H54 (cell line): ENCODE results near the gene APPL2.

Source experiments
- DNase-seq: peaks from one replicate; pipeline ENCODE4 v3.0.0; 2011; ENCODE audit warnings: low spot score, mixed read lengths; ENCODE audit not compliant: insufficient read length
- FAIRE-seq: peaks from 3 replicates; lab custom pipeline; 2011; peaks lifted over from hg19 to GRCh38; lab: Jason Lieb, UNC
- POLR2A ChIP-seq: IDR thresholded peaks from 2 replicates; pipeline ENCODE4 v1.6.1; 2011; ENCODE audit warnings: low read depth, mild to moderate bottlenecking, low read length

Gene APPL2

DNA sequence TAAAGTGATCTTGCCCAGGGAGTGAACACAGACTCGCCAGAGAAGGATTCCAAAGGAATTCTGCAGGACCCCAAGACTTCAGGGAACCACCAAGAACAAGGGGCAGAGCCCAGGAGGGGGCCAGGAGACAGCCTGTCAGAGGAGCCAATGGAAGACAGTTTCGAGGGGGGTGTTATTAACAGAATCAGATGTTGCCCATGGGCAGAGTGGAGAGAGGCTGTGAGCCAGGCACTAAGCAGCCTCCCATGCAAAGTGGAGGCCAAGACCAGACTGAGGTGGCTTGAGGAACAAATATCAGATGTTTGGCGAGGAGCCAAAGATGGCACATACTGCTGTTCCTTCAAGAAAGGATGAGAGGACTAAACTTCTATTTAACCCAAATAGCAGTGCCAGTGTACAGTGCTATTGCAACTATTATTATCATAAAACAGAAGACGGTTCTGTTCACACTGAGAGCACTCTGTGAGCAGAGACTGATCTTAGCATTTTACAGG is 12.6 kb downstream of the APPL2 start:
- no peak for TF ChIP-seq POLR2A
- DNase-seq = no peak
- FAIRE-seq = no peak

DNA sequence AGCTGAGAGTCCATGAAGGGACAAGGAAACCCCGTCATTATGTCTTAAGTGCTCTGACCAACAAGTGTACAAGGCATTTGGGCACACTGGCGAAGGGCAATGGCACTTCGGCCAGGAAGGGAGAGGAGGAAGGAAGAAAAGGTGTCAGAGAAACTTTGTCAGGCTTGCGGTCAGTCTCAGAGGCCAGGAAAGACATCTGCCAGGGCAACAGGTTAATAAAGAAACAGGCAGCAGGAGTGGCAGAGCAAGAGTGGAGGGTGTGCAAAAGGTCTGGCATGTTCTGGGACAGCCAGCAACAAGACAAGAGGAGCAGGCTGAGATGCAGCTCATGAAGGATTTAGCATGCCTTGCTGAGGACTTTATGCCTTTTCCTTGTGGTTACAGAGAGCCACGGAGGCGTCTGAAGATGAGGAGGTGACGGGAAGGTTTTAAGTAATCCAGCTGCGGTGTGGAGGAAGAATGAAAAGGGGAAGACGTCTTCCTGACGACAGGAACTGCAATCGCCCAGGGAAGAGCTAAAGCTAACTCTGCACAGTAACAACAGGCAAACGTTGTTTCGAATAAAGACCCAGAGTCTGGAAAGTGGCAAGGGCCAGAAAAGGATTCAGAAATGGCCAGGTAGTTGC is 13.1 kb downstream of the APPL2 start:
- FAIRE-seq = no peak
- no peak for TF ChIP-seq POLR2A
- no peak for DNase-seq

DNA sequence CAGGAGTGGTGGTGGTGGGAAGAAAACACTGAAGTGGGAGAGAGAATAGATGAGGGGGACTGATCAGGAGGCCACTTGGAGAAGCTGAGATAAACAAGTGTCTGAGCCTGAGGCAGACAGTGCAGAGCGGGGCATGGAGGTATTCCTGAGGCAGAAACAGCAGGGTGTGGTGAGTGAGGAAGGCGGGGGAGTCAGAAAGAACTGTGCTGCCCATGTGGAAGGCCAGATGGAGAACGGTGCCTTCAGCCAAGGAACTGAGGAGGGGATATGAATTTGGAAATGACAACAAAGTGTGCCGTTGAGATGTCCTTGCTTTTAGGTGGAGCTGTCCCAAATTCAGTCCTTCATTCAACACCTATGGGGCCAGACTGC is 13.7 kb downstream of the APPL2 start:
- no peak for FAIRE-seq
- DNase-seq = no peak
- no peak for TF ChIP-seq POLR2A

DNA sequence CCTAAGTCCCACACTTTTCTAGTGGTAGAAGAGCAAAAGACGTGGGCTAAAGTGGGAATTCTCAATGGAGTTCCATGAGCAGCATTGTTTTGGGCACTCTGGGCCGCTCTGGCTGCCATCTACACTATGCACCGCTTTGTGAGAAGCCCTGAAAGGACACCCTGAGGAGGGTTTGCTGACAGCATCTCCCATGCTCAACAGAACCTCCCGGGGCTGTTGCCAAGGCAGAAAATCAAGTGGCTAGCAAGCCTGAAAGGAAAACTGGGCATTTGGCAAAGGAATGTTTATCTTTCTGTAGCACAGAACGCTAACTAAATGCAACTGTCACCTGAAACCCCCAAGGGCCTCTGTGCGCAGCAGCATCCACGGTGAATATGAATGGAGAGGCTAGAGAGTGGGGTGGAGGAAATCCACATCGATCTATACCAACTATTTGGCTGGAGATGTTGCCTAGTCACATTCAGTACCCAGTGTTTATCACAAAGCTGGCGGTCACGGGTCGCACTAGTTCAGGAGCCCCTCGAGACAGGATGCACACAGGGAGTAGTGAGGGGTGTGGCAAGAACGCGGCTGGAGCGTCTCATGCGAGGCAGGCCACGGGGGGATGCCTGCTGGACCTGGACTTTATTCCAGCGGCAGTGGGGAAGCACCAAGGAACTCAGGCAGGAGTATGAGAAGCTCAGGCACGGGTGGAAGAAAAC is 14.2 kb downstream of the APPL2 start:
- no peak for DNase-seq
- TF ChIP-seq POLR2A = no peak
- FAIRE-seq = no peak

DNA sequence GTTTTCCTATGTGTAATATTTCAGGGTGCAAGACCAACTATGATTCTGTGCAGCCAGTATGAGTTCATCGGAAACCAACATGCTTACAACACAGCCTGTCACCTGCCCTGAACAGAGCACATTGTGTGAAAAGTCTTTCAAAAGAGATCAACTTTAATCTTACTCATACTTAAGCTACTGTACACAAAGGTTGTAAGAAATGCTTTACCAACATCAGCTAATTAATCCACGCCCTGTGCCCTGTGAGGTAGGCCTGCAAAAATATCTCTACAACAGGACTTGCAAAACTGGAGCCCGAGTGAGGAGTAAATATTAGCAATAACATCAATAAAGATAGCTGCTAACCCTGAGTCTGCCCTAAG is 15.1 kb downstream of the APPL2 start:
- TF ChIP-seq POLR2A = no peak
- no peak for DNase-seq
- FAIRE-seq = no peak

DNA sequence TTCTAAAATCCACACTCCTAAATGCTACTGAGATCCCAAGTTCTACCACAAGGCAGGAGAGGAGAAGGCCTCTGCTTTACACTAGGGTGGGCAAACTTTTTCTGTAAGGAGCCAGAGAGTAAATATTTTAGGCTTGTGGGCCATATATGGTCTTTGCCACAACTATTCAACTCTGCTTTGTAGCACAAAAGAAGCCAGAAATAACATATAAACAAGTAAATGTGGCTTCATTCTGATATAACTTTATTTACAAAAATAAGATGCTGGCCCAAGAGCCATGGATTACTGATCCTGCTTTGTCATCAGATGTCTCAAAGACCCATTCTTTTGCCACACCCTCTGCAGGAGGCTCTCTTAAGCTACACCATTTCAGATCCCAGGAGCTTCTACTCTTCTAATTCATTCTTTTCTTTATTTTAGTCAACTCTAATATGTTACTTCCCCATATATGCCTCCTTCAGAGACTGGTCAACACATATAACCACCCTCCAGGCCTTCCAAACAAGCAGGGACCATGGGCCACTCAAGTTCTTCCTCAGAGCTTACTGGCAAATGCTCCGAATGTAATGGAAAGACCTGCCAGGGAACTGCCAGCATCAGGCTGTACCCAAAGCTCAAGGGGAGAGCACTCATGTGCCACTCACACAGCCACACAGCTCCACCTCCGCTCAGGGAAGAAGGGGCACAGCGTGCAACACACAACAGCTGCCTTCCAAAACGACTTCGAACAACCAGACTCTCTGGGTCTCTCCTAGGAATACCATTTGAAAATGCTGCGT is 15.6 kb downstream of the APPL2 start:
- DNase-seq (no peak), FAIRE-seq (no peak)
- TF ChIP-seq POLR2A = no peak

DNA sequence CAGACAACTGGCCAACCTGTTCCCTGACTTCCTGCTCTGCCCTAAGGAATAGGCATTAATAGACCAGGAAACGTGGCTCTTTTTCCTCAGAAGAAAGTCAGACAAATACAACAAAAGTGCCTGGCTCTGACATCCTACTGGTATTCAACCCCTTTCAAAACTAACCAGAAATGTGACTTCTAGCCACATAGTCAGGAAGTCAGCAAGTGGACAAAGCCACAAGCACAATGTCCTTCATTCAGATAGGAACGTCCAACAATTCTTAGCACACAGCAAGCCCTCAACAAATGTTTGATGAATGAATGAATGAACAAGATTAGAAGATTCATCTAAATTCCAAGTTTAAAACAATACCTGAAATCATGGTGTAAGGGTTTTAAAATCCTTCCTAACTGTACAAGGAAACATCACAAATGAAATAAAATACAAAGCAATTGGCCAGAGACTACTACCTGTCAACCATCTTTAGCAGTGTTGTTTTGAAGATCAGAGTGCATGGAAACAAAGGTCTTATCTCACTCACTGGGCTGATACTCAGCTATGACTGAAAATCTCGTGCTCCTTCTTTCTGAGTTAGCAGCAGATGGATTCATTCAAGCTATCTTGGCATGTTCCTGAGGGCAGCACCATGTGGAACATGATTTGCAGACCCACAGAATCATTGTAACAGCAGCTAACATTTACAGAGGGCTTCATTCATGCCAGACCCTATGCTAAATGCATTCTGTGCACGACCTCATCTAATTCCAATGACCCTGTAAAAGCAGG is 16.5 kb downstream of the APPL2 start:
- no peak for FAIRE-seq
- DNase-seq = no peak
- no peak for TF ChIP-seq POLR2A

DNA sequence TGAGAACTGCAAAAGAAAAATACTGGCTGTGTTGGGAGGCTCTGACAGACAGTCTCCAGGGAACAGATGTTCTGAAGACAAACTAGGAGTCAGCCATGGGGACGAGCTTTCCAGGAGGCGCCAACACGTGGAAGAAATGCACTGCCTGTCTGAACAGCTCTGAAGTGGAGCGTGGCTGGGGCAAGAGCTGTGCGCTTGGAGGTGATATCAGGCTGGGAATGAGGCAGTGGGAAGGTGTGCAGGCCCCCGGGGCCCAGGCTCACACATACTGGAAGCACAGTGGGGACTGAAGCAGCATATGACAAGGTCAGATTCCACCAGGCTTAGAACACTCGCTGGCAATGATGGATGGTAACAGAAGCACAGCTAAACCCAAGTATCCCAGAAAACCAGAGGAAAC is 17.5 kb downstream of the APPL2 start:
- TF ChIP-seq POLR2A = no peak
- DNase-seq (no peak), FAIRE-seq (no peak)

DNA sequence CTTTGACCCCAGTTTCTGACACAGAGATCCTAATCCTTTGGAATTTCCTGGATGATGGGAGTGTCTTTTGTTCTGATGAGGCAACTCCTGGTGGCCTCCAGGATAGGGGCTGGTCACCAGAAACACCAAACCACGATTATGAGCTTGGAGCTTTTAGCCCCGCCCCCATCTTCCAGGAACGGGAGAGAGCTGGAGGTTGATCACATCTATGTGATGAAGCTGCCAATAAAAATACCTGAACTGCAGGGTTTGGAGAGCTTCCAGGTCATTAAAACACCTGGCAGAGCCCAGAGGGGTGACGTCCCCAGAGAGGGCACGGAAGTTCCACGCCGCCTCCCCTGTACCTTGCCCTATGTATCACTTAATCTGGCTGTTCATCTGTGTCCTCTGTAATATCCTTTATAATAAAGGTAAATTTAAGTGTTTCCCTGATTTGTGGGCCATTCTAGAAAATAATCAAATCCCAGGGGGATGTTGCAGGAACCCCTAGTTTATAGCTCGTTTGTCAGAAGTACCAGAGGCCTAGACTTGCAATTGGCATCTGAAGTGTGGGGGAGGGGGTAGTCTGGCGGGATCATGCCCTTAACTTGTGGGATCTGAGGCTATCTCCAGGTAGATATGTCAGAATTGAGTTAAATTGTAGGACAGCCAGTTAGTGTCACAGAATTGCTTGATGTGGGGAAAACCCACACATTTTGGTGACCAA is 21.2 kb downstream of the APPL2 start:
- no peak for DNase-seq
- FAIRE-seq = no peak
- no peak for TF ChIP-seq POLR2A

DNA sequence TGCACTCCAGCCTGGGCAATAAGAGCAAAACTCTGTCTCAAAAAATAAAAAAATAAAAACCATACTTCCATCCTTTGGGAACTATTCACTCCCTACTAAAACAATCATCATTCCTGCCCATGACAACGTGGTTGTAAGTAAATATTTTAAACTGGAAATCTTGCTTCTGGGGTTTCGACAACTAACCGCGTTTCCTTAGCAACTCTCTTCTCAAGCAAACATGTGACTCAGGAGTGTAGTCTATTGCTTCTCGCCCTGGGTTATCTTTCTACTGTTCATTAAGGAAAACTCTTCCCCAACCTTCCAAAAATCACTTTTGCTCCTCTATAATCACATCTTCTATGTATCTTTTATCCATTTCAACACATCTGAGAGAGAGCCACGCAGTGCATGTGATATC is 21.8 kb downstream of the APPL2 start:
- DNase-seq (no peak), FAIRE-seq (no peak)
- no peak for TF ChIP-seq POLR2A

DNA sequence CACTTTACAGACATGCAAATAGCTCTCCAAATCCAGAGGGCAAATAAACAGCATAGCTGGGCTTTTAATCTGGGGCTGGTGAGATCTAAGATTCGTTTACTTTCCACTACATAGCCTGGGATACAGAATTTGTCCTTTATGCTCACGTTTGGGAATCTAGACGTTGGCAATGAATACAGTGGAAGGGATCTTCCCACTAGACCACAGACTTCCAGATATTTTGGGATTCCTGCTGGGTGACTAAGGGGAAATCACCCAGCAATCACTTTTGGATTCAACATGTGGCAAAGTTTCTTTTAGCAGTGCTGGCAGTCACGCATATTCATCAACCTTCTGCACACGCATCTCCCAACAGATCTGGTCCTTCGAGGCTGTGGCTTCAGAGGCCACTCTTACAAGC is 23.5 kb downstream of the APPL2 start:
- FAIRE-seq (peak; percentile 68), DNase-seq (no peak)
- no peak for TF ChIP-seq POLR2A

DNA sequence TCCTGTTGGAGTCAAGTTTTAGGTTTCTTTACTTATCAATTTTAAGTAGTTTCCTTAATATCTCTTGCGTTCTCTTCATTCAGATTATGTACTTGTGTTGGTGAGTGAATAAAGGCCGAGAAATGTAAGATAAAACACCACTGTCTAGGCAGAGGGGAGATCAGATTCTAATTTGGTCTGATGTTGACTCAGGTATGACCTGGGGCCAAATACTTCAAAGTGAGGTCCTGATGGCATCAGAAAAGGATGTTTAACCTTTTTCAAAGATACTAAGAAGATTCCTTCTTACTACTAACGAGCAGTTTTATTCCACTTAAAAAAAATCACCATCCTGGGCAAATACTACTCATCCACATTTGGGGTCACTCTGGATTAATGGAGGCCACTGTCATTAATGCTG is 26.9 kb downstream of the APPL2 start:
- DNase-seq (no peak), FAIRE-seq (no peak)
- TF ChIP-seq POLR2A = no peak

DNA sequence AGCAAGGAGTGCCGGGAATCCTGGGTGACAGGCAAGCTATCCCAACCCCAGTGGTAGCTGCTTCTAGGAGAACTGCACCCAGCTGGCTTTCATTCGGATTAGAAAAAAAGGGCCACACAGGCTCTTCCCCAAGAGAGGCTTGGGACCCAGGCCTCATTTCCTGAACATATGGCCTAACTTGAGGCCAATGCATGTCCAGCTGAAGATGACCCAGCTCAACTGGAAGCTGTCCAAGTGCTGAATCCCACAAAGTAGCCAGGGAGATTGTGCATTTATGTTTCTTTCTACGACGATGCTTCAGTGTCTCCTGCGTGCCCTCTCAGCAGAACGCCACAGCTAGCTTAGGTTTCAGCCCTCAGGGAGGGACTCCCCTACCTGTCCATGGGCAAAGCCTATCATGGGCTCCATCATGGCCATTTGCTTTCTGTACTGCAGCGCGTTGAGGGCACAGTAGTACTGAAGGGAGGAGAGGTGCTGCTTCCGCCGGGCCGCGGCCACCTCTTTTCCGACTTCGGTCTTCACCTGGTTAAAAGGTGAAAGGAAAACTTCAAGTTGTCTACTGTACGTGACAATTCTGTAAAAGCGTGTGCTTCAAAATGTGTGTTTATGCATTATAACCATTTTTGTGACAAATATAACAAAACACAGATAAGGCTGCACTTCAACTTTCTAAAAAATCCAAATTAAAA is 29.1 kb downstream of the APPL2 start:
- no peak for TF ChIP-seq POLR2A
- DNase-seq (no peak), FAIRE-seq (no peak)
